ENCODE data around the gene UGT2A3. TPM values are rescaled to one million over a fixed set of nuclear protein-coding genes. Genes with fewer than 3 reads are reported as not detected.
"Not testable (repeated sequence)": the region's sequence is repeated elsewhere in the genome, so short reads cannot be mapped to it uniquely, and the experiment has no call there.

Gene UGT2A3
- total RNA-seq, 1 experiment from 2014 or later: not detected

DNA sequence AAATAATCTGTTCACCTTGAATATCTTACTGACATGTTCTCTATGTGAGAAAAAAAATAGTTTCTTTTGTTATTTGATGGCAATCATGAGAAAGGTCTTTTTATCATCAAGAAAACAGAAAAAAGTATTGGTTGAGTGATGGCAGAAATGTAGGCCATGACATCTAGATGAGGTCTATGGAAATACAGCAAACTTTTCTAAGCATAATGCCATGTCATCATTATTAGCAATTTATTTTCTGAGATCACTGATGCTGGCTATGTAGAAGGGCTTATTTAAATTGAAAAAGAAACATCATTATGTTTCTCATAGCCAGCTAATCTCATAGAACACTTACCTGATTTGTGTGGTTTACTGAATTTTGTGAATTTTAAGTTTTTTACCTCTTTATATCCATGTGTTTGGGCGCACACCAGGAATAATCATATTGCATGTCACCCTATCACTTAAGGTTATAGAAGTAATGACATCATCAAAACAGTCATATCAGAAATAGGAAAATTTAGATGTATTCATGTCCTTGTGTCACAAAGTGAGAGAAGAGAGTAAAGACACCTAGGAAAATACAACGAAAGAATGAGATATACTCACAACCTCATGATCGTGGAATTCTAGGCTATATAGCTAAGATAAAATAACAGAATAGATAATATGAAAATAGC, 22.4 kb downstream of the UGT2A3 start:
- H3K9me3 Mint-ChIP-seq (ENCODE audit: unreplicated experiment): peaks cover 7% of the 10 kb centered on the region
- TF ChIP-seq, protein P1, sequence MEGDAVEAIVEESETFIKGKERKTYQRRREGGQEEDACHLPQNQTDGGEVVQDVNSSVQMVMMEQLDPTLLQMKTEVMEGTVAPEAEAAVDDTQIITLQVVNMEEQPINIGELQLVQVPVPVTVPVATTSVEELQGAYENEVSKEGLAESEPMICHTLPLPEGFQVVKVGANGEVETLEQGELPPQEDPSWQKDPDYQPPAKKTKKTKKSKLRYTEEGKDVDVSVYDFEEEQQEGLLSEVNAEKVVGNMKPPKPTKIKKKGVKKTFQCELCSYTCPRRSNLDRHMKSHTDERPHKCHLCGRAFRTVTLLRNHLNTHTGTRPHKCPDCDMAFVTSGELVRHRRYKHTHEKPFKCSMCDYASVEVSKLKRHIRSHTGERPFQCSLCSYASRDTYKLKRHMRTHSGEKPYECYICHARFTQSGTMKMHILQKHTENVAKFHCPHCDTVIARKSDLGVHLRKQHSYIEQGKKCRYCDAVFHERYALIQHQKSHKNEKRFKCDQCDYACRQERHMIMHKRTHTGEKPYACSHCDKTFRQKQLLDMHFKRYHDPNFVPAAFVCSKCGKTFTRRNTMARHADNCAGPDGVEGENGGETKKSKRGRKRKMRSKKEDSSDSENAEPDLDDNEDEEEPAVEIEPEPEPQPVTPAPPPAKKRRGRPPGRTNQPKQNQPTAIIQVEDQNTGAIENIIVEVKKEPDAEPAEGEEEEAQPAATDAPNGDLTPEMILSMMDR (IDR thresholded peaks at IDR 0.05; ENCODE audit: unreplicated experiment): no peak
- H3K36me3 Mint-ChIP-seq (ENCODE audit: insufficient read depth, unreplicated experiment): no peaks in the 10 kb centered on the region
- DNase-seq (ENCODE audit: unreplicated experiment): no peak
- no peaks in the 10 kb centered on the region for H3K27me3 Mint-ChIP-seq (ENCODE audit: insufficient read depth, unreplicated experiment)
- no TSS peak for BruUV-seq (replicated peaks)
- intact Hi-C loops (cut with micrococcal nuclease): no loop called here
- H3K4me3 Mint-ChIP-seq (ENCODE audit: unreplicated experiment): no peak overlapping the region
- ChIA-PET POLR2A (no interaction called here), CTCF (no interaction called here)
- no peak overlapping the region for H3K27ac Mint-ChIP-seq (ENCODE audit: low read depth, unreplicated experiment)
- H3K4me1 Mint-ChIP-seq (ENCODE audit: insufficient read depth, unreplicated experiment): no peaks in the 10 kb centered on the region

DNA sequence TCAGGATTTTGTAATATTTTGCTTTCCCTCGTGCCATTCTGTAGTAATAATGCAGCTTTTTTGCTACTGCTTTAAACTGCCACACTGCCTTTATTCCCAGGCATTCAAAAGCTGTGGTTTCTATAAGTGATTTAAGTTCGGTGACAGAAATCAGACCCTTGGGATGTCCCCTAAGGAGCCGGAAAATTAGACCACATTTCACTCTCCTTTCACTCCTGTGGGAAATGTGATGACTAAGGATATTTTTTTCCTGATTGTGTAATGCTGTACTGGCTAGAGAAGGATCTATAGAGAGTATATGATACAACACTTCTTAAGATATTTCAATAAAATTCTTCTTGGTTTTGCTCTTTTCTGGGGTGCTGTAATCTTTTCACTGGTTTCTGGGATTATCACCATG, 24.4 kb downstream of the UGT2A3 start:
- Mint-ChIP-seq H3K4me1 (ENCODE audit: insufficient read depth, unreplicated experiment) (no peaks in the 10 kb centered on the region), H3K36me3 (ENCODE audit: insufficient read depth, unreplicated experiment) (no peaks in the 10 kb centered on the region), H3K9me3 (ENCODE audit: unreplicated experiment) (peaks cover 7% of the 10 kb centered on the region), H3K4me3 (ENCODE audit: unreplicated experiment) (peak overlapping the region; percentile 50), H3K27me3 (ENCODE audit: insufficient read depth, unreplicated experiment) (no peaks in the 10 kb centered on the region), H3K27ac (ENCODE audit: low read depth, unreplicated experiment) (peak overlapping the region; percentile 5)
- no TSS peak for BruUV-seq (replicated peaks)
- intact Hi-C loops (cut with micrococcal nuclease): no loop called here
- DNase-seq (ENCODE audit: unreplicated experiment): peak; percentile 60
- POLR2A ChIA-PET: no interaction called here
- CTCF ChIA-PET: interaction anchor here (0.9 to 1.0 kb wide), 2 partner anchors 13 to 98 kb away, joined by 3 to 4 read pairs; no protein-coding TSS in a partner anchor
- TF ChIP-seq, protein P1 (IDR thresholded peaks at IDR 0.05; ENCODE audit: unreplicated experiment): no peak

DNA sequence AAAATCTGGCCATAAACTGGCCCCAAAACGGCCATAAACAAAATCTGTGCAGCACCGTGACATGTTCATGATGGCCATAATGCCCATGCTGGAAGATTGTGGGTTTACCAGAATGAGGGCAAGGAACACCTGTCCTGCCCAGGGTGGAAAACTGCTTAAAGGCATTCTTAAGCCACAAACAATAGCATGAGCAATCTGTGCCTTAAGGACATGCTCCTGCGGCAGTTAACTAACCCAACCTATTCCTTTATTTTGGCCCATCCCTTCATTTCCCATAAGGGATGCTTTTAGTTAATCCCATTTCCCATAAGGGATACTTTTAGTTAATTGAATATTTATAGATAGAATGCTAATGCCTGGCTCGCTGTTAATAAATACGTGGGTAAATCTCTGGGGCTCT, 29.4 kb downstream of the UGT2A3 start:
- H3K9me3 Mint-ChIP-seq (ENCODE audit: unreplicated experiment); BruUV-seq (replicated peaks); H3K36me3 Mint-ChIP-seq (ENCODE audit: insufficient read depth, unreplicated experiment); H3K4me3 Mint-ChIP-seq (ENCODE audit: unreplicated experiment); DNase-seq (ENCODE audit: unreplicated experiment); H3K27ac Mint-ChIP-seq (ENCODE audit: low read depth, unreplicated experiment); H3K4me1 Mint-ChIP-seq (ENCODE audit: insufficient read depth, unreplicated experiment); H3K27me3 Mint-ChIP-seq (ENCODE audit: insufficient read depth, unreplicated experiment); intact Hi-C loops (cut with micrococcal nuclease); POLR2A ChIA-PET: not testable (repeated sequence)
- CTCF ChIA-PET: interaction anchor here (0.5 kb wide), 1 partner anchor 933 kb away, joined by 4 read pairs; no protein-coding TSS in a partner anchor

DNA sequence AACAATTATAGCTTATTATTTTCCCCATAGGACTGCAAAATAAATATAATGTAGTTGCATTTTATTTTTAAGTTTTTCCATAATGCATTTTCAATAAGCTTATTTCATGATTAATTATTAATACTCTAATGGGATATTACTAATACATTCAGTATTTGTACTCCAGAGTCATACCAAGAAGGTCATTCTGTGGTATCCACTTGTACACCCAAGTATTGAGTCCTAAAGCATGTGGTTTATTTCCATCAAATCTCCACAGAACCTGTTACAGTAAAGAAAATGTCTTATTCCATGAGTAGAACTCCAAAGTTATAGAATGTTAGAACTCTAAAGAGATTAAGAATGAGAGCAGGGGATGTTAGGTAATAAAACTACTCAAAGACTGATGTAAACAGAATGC, 30.6 kb downstream of the UGT2A3 start:
- Mint-ChIP-seq H3K27ac (ENCODE audit: low read depth, unreplicated experiment) (no peak overlapping the region), H3K4me1 (ENCODE audit: insufficient read depth, unreplicated experiment) (peaks cover 5% of the 10 kb centered on the region), H3K4me3 (ENCODE audit: unreplicated experiment) (no peak overlapping the region), H3K36me3 (ENCODE audit: insufficient read depth, unreplicated experiment) (no peaks in the 10 kb centered on the region), H3K9me3 (ENCODE audit: unreplicated experiment) (peaks cover under 1% of the 10 kb centered on the region), H3K27me3 (ENCODE audit: insufficient read depth, unreplicated experiment) (no peaks in the 10 kb centered on the region)
- ChIA-PET POLR2A (no interaction called here), CTCF (interaction anchor here (1.2 kb wide), 1 partner anchor 18 kb away, joined by 4 read pairs; no protein-coding TSS in a partner anchor)
- TF ChIP-seq, protein P1 (IDR thresholded peaks at IDR 0.05; ENCODE audit: unreplicated experiment): no peak
- intact Hi-C loops (cut with micrococcal nuclease): no loop called here
- no peak for DNase-seq (ENCODE audit: unreplicated experiment)
- BruUV-seq (replicated peaks): no TSS peak
